Right ventricle myocardium inferior (tissue), 1 donor: ENCODE measurements around the gene SLC2A6. TPM values are rescaled to one million over a fixed set of nuclear protein-coding genes. Genes with fewer than 3 reads are reported as not detected.

Source experiments
- ATAC-seq: fragments of 200-7000 bp; cut with Tn5 transposase; one replicate; pipeline ENCODE4 v1.9.1; 2020; ENCODE audit warnings: mild to moderate bottlenecking, moderate library complexity
- DNase-seq: peaks from one replicate; pipeline ENCODE4 v3.0.0; 2021; ENCODE audit errors: missing footprints
- intact Hi-C: fragments of 100-400 bp; cut with DNase I; formaldehyde crosslinking; loops from one replicate; pipeline ENCODE4 v1.11.0; 2022
- long read RNA-seq: library from polyadenylated mRNA; unstranded; transcript quantifications from one replicate; pipeline ENCODE4 v2.0.0, GENCODE V29; 2021
- total RNA-seq: library from RNA; stranded (reverse); fragmentation: NEBNext Ultra II Directional; extraction: Animal tissue kit (Norgen Biotek cat#: 25700); gene quantifications from one replicate; pipeline ENCODE4 v1.2.1, GENCODE V29; 2021
- donor health status: DM: no; HTN: yes; CAD: no; lungs with severe emphysema.

Gene SLC2A6
- 2.7 TPM for total RNA-seq
- long read RNA-seq, transcript SLC2A6-202 (10 exons, 2,528 nt): major isoform, 5 of 10 reads
- long read RNA-seq, partial matches to known transcripts: 3 of 10 reads
- long read RNA-seq, other reads (novel, unspliced or antisense): 1 of 10 reads

GRCh38 chr9:133478851-133479711, at the start of gene SLC2A6:
Gene SLC2A6, minus strand, starts transcription at chr9:133479099. Its CDS starts 40 bp downstream, at chr9:133479059.
- intact Hi-C loops: loop anchor here (2.0 to 10.0 kb wide), 3 partner anchors 18 to 444 kb away; partner anchors contain the start of genes GTF3C5 and REXO4
- ATAC-seq: peak; percentile 98
- peak; percentile 95 for DNase-seq

- ATAC-seq (peak; percentile 36), DNase-seq (no peak)
- intact Hi-C loops: no loop called here
These were observed 49.3 kb upstream of the SLC2A6 start for GRCh38 chr9:133528001-133528875.

GRCh38 chr9:133527444-133527920, 48.6 kb upstream of the SLC2A6 start:
- intact Hi-C loops: no loop called here
- ATAC-seq (peak; percentile 87), DNase-seq (peak; percentile 82)

- DNase-seq (no peak), ATAC-seq (no peak)
- intact Hi-C loops: no loop called here
These were observed 47.9 kb upstream of the SLC2A6 start for GRCh38 chr9:133526721-133527321.

- intact Hi-C loops: no loop called here
- DNase-seq (peak; percentile 37), ATAC-seq (no peak)
These were observed 46.8 kb upstream of the SLC2A6 start for GRCh38 chr9:133525677-133526076.

GRCh38 chr9:133524679-133525228, 45.9 kb upstream of the SLC2A6 start, which contains the start of gene MYMK:
Gene MYMK, minus strand, starts transcription at chr9:133524959. Its CDS starts 115 bp downstream, at chr9:133524844.
- DNase-seq: peak; percentile 57
- intact Hi-C loops: no loop called here
- no peak for ATAC-seq

- ATAC-seq (no peak), DNase-seq (peak; percentile 46)
- intact Hi-C loops: no loop called here
These were observed 45.2 kb upstream of the SLC2A6 start for GRCh38 chr9:133524146-133524545.

- ATAC-seq (no peak), DNase-seq (peak; percentile 40)
These were observed 44.2 kb upstream of the SLC2A6 start for GRCh38 chr9:133523106-133523505.

GRCh38 chr9:133522073-133522910, 43.4 kb upstream of the SLC2A6 start:
- ATAC-seq (no peak), DNase-seq (peak; percentile 52)
- intact Hi-C loops: no loop called here

More at GRCh38 chr9:133523106-133523505, 44.2 kb upstream of the SLC2A6 start:
- intact Hi-C loops: no loop called here

GRCh38 chr9:133521122-133522072, 42.5 kb upstream of the SLC2A6 start:
- DNase-seq (peak; percentile 57), ATAC-seq (no peak)
- intact Hi-C loops: no loop called here

- peak; percentile 58 for DNase-seq
- intact Hi-C loops: no loop called here
- no peak for ATAC-seq
These were observed 41.4 kb upstream of the SLC2A6 start for GRCh38 chr9:133520121-133520835.

GRCh38 chr9:133519693-133520092, 40.8 kb upstream of the SLC2A6 start:
- no peak for ATAC-seq
- DNase-seq: no peak
- intact Hi-C loops: no loop called here

GRCh38 chr9:133518706-133519449, 40.0 kb upstream of the SLC2A6 start:
- peak; percentile 17 for DNase-seq
- ATAC-seq: no peak
- intact Hi-C loops: no loop called here

GRCh38 chr9:133518200-133518599, 39.3 kb upstream of the SLC2A6 start:
- intact Hi-C loops: no loop called here
- DNase-seq: peak; percentile 16

GRCh38 chr9:133517711-133518110, 38.8 kb upstream of the SLC2A6 start:
- ATAC-seq (no peak), DNase-seq (peak; percentile 27)
- intact Hi-C loops: no loop called here

More at GRCh38 chr9:133518200-133518599, 39.3 kb upstream of the SLC2A6 start:
- no peak for ATAC-seq
